ENCODE measurements around the gene EPN1.

EPN1 gene

DNA sequence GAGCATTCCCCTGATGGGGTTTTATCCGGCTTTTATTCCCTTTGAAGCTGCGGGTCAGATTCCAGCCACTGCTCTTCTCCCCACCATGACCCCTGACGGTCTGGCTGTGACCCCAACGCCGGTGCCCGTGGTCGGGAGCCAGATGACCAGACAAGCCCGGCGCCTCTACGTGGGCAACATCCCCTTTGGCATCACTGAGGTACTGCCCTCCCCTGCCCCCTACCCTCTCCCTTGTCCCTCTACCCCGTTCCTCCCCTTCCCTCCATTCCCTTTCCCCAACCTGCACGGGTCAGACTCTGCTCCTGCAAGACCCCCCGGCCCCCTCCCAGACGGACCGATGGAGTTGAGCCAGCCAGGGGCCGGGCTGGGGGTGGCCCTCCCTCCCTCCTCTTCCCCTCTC lies 14.0 kb upstream of the EPN1 start:
- no peak for DNase-seq (ENCODE audit: low spot score)

DNA sequence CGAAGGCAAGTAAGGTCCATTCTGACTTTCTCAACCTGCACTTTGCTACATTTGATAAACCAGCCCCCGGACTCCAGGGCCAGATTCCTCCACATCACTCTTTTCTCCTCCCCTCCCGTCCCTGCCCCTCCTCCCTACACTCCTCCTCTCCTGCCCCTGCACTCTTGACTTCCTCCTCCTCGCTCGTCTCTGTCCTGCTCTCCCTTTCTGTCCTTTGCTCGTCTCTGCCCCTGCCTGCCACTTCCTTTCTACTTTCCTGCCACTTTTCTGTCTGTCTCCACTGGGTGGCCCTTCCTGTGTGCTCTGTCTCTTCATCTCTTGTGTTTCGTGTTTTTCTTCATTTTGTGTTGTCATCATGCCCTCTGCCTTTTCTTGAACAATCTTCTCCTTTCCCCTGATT lies 13.2 kb upstream of the EPN1 start:
- no peak for DNase-seq (ENCODE audit: low spot score)

DNA sequence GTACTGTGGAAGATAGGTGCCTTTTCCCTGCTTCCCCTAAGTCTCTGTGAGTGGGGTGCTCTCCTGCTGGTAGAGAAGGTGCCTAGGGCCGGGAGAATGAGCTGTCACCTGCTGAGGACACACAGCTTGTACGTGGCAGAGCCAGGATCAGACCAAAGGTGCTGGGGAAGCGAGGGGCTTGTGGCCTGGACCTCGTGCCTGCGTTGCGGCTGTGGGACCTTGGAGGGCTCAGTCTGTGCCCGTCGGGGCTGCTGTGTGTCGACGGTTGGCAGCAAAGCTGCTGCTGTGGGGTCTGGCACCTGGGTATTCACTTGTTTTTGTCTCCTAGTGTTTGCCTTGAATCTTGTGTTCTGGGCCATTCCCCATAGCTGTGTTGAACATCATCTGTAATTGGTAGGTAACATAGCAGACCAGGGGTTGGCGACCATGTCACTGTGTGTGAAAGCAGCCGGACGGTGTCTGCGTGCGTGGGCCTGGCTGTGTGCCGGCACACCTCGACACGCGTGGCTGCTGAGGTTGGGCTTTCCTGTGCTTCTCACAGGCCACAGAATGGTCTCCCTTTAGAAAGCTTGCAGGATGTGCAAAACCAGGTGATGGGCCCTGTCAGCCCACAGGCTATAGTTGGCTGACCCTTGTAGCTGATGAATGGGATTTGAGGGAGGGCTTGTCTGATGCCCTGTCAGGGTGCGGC lies 11.0 kb upstream of the EPN1 start:
- DNase-seq (ENCODE audit: low spot score), result no peak

DNA sequence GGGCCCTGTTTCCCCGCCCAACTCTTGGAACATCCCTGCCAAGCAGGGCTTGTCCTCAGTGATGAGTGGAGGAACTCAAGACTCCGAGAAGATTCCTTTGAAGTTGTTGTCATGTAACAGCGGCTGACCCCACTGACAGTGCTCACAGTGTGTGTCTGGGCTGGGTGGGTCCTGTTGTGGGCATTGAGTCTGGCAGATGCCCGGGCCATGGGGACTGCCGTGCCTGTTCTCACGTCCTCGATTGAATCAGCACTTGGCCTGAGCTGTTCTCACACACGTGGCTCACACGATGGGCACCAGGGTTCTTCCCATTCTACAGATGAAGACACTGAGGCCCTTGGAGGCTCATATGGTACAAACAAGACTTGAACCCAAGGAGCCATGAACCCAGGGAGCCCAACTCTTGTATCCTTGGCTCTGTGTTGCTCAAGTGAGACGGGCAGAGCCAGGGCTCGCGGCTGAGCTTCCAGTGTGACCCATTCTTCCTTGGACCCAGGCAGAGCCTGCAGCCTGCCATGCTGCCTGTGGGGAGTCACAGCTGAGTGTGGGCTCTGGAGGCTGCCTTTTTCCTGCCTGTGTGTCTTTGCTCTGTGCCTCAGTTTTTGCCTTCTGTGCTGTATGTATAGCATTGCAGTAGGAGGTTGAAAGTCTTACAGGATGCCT lies 8.6 kb upstream of the EPN1 start:
- DNase-seq (ENCODE audit: low spot score), result no peak

DNA sequence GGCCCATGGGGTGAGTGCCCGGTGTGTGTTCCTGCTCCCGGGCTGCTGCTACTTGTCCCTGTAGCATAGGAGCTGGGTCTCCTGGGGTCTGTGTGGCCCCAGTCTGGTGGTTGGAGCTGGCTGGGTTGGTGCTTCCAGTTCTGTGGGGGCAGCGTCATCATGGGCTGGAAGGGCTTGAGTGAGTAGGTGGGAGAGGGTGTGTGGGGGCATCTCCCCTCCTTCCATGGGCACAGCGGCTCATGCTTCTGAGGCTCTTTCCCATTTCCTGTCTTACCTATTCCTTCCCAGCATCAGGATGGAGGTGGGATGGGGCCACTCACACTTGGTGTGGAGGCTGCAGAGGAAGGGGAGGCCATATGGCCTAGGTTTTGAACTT lies 8.0 kb upstream of the EPN1 start:
- no peak for DNase-seq (ENCODE audit: low spot score)

DNA sequence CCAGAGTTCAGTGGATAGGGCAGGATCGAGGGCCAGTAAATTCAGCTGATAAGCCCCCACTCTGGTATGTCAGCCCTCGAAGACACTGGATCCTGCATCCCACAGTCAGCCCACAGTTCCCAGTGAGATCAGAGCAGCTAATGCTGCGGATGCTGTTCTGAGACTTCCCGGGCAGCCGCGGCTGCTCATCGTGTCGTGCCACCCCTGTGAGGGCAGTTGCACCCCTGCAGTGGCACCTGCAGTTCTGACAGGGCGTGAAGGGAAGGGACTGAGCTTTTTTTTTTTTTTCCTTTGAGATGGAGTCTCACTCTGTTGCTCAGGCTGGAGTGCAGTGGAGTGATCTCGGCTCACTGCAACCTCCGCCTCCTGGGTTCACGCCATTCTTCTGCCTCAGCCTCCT lies 7.5 kb upstream of the EPN1 start:
- DNase-seq (ENCODE audit: low spot score), result no peak

DNA sequence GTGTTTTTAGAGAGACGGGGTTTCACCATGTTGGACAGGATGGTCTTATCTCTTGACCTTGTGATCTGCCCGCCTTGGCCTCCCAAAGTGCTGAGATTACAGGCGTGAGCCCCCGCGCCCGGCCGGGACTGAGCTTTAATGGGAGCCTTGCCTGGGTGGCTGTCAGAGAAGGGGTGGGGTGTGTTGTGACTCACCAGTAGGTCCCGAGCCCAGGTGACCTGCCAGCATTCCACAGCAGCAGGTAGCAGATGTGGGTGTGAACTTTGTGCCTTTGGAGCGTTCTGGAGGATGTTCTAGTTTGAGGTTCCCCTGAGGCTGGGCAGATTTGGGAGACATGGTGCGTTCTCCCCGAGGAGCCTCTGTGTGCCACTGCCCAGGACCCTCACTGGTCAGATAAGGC lies 7.1 kb upstream of the EPN1 start:
- DNase-seq (ENCODE audit: low spot score), result no peak

DNA sequence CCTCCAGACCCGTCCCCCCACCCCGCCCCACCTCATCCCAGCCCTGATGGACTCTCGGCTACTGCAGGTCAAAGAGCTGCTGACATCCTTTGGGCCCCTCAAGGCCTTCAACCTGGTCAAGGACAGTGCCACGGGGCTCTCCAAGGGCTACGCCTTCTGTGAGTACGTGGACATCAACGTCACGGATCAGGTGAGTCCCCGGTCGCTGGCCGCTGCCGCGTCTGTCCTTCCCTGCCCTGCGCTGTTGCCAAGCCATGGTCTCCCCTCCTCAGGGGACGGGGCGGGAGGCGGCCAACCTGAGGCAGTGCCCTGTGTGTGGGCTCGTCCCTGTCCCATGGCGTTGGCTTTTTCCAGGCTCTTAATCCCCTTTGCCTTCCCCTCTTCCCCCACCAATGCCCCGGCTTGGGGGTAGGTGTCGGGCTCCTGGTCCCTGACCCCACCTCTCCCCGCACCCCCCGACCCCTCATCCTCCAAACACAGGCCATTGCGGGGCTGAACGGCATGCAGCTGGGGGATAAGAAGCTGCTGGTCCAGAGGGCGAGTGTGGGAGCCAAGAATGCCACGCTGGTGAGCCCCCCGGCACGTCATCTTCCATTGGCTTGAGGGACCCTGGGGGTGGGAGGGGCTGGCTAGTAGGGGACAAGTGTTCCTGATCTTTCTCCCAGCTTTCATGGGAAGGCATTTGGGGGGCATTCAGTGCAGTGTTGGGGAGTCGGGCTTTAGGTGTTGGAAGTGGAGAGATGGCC lies 6.2 kb upstream of the EPN1 start:
- no peak for DNase-seq (ENCODE audit: low spot score)

DNA sequence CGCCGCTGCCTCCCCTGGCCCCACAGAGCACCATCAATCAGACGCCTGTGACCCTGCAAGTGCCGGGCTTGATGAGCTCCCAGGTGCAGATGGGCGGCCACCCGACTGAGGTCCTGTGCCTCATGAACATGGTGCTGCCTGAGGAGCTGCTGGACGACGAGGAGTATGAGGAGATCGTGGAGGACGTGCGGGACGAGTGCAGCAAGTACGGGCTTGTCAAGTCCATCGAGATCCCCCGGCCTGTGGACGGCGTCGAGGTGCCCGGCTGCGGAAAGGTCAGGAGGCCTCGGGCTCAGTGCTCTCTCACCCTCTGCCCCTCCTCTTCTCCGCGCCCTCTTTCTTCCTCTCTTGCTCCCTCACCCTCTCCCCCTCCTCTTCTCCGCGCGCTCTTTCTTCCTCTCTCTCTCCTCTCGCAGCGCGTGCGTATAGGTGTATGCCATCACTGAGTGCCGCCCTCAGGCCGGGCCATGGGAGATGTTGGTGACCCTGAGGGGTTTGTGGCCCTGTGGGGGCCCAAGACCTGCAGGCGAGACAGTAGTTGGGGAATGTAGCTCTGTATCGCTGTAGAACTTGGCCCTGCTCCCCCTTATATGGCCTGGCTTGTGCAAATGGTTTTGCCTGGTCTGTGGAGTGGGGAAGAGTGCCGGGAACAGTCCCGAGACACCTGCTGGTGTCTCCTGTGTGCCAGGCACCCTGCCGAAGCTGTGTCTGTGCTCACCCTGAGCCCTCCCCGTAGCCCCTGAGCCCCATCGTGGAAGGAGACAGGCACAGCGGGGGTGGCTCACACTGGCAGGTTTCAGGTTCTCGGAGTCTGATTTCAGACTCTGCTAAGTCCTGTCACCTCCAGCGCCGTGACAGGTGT lies 5.4 kb upstream of the EPN1 start:
- no peak for DNase-seq (ENCODE audit: low spot score)

DNA sequence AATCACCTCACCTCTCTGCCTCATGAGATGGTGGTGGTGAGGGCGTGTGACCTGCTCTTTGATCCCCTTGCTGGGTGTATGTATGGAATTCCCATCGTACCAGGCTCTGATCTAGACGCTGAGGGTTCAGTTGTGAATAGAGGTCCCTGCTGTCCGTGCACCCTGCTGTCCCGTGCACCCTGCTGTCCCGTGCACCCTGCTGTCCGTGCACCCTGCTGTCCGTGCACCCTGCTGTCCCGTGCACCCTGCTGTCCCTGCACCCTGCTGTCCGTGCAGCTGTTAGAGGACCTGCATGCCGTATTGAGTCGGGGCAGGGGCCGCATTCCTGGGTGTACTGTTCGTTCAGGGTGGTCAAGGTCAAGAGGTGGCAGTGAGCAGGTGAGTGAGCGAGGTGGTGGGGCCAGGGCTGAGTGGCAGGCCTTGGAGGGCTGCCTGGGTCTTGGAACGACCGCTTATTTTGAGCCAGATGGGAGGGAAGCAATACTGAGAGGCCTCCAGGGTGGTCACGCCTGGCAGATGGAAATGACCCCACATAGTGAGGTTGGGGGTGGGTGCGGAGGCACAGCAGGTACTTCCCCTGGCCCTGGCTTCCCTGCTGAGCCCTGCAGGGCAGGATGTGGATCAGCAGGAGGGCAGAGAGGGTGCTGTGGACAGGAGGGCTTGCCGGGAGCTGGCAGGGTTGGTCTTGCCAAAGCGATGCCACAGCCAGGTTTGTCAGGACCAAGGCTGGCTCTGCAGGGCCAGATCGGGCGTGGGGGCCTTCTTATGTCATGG lies 4.6 kb upstream of the EPN1 start:
- no peak for DNase-seq (ENCODE audit: low spot score)

DNA sequence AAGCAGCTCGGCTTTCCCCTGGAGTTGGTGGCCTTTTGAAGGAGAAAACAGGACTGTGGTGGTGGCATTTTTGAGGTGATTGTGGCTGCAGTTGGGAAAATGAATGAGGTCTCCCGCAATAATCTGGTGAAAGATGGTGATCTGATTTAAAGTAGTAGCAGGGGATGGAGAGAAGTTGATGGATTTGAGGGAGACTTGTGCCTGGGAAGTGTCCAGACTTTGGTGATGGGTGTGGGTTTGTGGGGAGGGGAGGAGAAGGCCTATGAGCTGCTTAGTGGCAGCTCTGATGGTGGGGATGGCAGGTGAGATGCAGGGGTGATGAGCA lies 4.0 kb upstream of the EPN1 start:
- no peak for DNase-seq (ENCODE audit: low spot score)

DNA sequence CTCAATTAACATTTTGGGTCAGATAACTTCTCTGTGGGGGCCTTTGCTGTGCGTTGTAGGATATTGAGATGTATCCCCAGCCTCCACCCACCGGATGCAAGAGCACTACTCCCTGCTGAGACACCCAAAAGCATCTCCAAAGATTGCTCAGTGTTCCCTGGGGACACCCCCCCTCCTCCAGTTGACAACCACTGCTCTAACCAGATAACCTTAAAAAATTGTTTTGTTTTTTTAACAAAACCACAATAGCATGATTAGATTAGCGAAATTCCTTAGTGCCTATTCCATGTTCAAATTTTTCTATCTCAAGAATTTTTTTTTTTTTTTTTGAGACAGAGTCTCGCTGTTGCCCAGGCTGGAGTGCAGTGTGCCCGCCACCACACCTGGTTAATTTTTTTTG lies 2.6 kb upstream of the EPN1 start:
- no peak for DNase-seq (ENCODE audit: low spot score)

DNA sequence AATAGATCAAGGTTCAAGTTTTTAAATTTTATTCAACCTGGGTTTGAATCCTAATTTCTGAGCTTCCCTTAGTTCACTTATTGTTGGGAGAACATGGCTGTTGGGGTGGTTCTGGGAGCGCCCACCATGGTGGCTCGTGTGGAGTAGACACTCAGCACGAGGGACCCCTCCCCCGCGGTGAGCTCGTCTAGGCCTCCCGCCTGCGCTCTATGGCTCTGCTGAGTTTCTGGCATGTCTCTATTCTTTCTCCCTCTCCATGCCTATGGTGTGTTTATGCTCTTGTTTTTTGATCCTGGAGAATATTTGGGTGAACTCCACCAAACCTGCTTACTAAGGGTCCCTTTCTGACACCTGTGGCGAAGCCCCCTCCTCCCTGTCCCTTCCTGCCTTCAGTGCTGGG lies 1.6 kb upstream of the EPN1 start:
- no peak for DNase-seq (ENCODE audit: low spot score)

DNA sequence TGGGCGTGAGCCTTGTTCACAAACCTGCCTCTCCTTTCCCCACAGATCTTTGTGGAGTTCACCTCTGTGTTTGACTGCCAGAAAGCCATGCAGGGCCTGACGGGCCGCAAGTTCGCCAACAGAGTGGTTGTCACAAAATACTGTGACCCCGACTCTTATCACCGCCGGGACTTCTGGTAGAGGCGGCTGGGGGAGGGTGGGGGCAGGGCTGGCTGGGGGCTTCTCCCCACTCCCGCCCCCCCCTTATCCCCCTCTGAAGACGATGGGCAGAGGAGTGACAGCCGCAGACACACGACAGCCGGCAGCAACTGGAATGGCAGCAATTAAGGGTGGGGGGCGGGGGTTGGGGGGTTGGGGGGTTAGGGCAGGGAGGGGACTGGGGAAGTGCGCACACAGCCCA lies 1.1 kb upstream of the EPN1 start:
- DNase-seq (ENCODE audit: low spot score), result no peak

DNA sequence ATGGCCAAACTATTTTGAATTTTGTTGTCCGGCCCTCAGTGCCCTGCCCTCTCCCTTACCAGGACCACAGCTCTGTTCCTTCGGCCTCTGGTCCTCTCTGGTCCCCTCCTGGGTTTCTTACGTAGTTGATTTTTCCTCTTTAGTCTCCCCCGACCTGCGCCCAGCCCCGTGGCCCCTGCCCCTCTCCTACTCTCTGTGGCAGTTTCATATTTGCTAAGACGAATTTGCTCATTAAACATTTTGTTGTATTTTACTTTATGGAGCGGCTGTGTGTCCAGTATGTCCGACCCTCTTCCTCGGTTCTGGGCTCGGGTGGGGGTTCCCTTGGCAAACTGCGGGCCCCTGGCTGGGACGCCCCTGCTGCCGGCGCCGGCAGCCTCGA lies 576 bp upstream of the EPN1 start:
- no peak for DNase-seq (ENCODE audit: low spot score)

DNA sequence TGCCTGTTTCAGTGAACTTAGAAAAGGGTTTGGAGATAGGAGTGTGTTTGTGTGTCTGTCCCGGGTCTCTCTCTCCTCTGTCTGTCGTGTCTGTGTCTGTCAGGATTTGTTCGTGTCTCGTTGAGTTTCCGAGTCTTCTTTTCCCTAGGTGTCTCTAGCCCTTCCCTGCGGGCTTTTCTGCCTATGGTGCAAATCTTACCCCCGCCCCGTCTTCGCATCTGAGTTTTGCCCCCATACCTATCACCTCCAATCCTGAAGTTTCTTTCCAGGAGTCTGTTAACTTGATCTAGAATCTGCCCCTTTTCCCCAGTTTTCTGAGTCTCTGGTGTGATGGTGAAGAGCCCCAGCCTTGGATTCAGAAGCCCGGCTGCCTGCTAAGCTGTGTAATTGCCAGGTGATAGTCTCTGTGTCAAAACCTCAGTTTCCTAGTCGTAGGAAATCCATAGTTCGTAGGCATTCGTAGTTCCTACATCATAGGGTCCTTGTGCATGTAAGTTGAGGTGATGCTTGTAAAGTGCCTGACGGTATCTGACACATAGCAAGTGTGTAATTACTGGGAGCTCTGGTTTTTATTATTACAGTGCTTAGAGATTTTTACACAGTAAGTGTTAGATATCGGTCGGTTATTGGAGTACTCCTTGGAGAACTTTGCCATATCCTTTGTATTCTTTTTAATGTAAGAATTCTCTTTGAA lies 782 bp downstream of the EPN1 start:
- no peak for DNase-seq (ENCODE audit: low spot score)

DNA sequence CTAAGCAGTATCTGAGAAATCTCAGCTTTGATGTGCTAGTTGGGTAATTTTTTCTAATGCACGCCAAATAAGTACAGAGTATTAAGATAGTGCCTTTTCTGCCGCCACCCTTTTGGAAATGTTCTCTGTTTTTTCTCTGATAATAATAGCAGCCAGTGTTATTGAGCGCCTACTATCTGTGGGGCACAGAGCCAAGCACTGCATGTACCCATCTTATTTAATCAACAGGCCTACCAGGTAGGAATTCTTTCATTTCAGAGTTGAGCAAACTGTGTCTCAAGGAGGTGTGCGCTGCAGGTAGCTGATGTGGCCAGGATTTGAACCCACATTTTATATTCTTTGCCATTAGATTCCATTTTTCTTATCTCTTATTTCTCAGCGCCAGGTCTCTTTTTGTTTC lies 1.4 kb downstream of the EPN1 start:
- DNase-seq (ENCODE audit: low spot score), result no peak

DNA sequence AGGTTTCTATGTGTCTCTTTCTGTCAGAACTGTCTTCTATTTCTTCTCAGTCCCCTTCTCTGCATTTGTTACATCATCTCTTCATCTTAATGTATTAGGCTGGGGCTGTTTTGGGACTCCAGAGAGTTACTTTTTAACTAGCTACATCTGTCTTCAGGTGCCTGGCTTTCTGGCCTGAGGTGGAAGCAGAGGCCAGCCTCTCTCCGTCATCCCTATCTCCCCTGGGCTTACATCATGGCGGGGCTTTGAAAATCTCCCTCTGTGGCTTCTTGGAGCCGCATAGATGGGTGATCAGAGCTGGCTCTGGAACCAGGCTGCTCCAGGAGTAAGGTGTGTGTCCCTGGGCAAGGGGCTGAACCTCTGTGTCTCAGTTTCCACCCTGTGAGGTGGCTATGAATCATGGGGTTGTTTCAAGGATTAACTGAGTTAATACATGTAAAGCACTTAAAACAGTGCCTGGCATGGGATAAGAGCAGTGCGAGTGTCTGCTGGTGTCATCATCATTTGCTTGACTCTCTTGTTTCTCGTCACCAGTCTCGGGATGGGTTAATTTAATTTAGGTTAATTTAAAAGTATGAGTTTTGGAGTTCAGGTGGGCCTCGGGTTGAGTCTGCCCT lies 2.0 kb downstream of the EPN1 start:
- DNase-seq (ENCODE audit: low spot score), result no peak

DNA sequence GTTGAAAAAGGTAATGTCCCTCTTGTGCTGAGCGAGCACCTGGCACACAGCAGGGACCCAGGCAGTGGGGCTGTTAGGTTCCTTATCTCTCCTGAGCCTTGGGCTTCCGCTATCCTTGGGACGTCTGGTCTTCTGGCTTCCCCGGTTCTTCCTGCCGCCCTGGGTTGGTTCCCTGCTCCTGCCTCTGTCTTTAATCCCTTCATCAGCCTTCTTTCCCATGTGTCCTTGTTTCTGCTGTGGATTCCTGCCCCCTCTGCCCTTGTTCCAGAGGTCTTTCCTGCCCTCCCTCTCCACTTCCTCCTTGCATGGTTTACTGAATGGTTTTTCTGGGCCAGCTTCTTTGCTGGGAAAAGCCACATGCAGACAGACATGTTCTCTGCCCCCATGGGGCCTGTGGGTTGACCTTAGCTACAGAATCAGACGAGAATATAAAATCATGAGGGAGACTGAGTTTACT lies 2.6 kb downstream of the EPN1 start:
- DNase-seq (ENCODE audit: low spot score), result no peak

DNA sequence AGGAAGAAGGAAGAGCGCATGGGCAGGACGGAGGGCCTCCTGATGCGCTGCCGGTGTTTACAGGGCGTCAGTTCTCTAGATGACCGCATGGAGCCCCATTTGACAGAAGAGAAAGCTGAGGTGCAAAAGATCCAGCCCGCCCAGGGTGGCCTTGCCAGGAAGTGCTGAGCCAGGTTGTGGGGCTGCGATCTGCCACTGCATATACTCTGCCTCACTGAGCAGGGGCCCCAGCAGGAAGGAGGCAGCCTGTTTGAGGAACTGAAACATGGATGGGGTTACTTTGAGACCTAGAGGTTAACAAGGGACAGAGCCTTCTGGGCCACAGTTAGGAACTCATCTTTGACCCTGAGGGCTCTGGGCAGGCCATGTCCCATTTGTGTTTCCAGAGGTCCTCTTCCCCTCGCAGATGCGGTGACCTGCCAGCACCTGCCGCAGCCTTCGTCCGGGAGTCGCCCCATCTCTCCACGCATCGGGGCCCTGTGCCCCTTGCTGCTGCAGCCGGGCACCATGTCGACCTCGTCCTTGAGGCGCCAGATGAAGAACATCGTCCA lies 3.2 kb downstream of the EPN1 start:
- DNase-seq (ENCODE audit: low spot score), result no peak
